Common myeloid progenitor, CD34-positive (primary cell): ENCODE data around the gene TTC34.
"Not testable (repeated sequence)": the region's sequence is repeated elsewhere in the genome, so short reads cannot be mapped to it uniquely, and the experiment has no call there.

Source experiments
- CTCF ChIA-PET: fragments of 350-600 bp; sonication (Branson Sonifier 250); formaldehyde crosslinking; loops from one replicate; lab custom pipeline; 2021; ENCODE audit warnings: antibody characterized with exemption; lab: Charles Lee
- POLR2A ChIA-PET: fragments of 350-600 bp; sonication (Branson Sonifier 250); formaldehyde crosslinking; loops from one replicate; lab custom pipeline; 2021; ENCODE audit warnings: antibody characterized with exemption; lab: Charles Lee
- DNase-seq, 3 donors: peaks; one replicate each; pipeline versions ENCODE4 v3.0.0 to v3.0.0-alpha.2; 2013
- H3K27ac ChIP-seq, 2 experiments: 1 replicate in 1 of 2; 2 replicates in 1 of 2; pipeline ENCODE4 v1.7.0; 2013; ENCODE audit warnings: inconsistent platforms in 2 of 2, low read length in 2 of 2, mild to moderate bottlenecking in 2 of 2, low read depth in 1 of 2, moderate library complexity in 1 of 2; ENCODE audit not compliant: severe bottlenecking in 2 of 2, insufficient read depth in 1 of 2, poor library complexity in 1 of 2
- H3K27me3 ChIP-seq, 5 experiments: replicated peaks in 2 of 5; 1 replicate in 3 of 5; 2 replicates in 2 of 5; pipeline versions ENCODE4 v1.6.1 to v1.7.0; 2013; ENCODE audit warnings: low read length in 4 of 5, mild to moderate bottlenecking in 2 of 5, moderate library complexity in 2 of 5, inconsistent platforms in 1 of 5; ENCODE audit not compliant: insufficient read depth in 5 of 5, control insufficient read depth in 4 of 5
- H3K36me3 ChIP-seq, 4 experiments: 1 replicate in 2 of 4; 2 replicates in 2 of 4; pipeline versions ENCODE4 v1.6.1 to v1.7.0; 2013; ENCODE audit warnings: low read length in 3 of 4, control low read depth in 1 of 4, mild to moderate bottlenecking in 1 of 4; ENCODE audit not compliant: control insufficient read depth in 4 of 4, insufficient read depth in 4 of 4
- H3K4me1 ChIP-seq, 4 experiments: 1 replicate in 3 of 4; 2 replicates in 1 of 4; pipeline versions ENCODE4 v1.6.1 to v1.7.1; 2013; ENCODE audit warnings: low read length in 3 of 4, mild to moderate bottlenecking in 3 of 4, control low read depth in 1 of 4, inconsistent platforms in 1 of 4, moderate library complexity in 1 of 4; ENCODE audit not compliant: control insufficient read depth in 4 of 4, insufficient read depth in 4 of 4; ENCODE audit errors: control extremely low read depth in 1 of 4
- H3K4me3 ChIP-seq, 7 experiments: 1 replicate in 4 of 7; 2 replicates in 3 of 7; pipeline versions ENCODE4 v1.5.1 to v1.7.0; 2013; ENCODE audit warnings: mild to moderate bottlenecking in 7 of 7, low read length in 6 of 7, moderate library complexity in 6 of 7, inconsistent platforms in 2 of 7, low read depth in 2 of 7, control low read depth in 1 of 7; ENCODE audit not compliant: insufficient read depth in 4 of 7, control insufficient read depth in 1 of 7; ENCODE audit errors: extremely low read depth in 1 of 7
- H3K9me3 ChIP-seq, 5 experiments: 1 replicate in 4 of 5; 2 replicates in 1 of 5; pipeline versions ENCODE4 v1.6.1 to v1.7.1; 2013; ENCODE audit warnings: low read length in 4 of 5, mild to moderate bottlenecking in 2 of 5, inconsistent platforms in 1 of 5, low read depth in 1 of 5, moderate library complexity in 1 of 5; ENCODE audit not compliant: control insufficient read depth in 4 of 5, insufficient read depth in 2 of 5; ENCODE audit errors: control extremely low read depth in 1 of 5
- WGBS: methylation state at CpG from one replicate; pipeline ENCODE4 v1.1.5; 2013; ENCODE audit not compliant: insufficient coverage; 5-methylcytosine and 5-hydroxymethylcytosine counted together

TTC34 gene

GRCh38 chr1:2802421-2802961, 998 bp upstream of the TTC34 start:
- ChIA-PET CTCF (interaction anchor here (1.0 to 1.3 kb wide), 3 partner anchors 10 to 16 kb away, joined by 3 read pairs; no protein-coding TSS in a partner anchor), POLR2A (no interaction called here)
- H3K27ac ChIP-seq, result no peak overlapping the region
- peaks cover 0 to 42% (median 2%) of the 10 kb centered on the region in 5 experiments for H3K27me3 ChIP-seq
- WGBS, result 87% methylated on average over 9 of the region's 10 CpGs
- no peak overlapping the region for H3K4me3 ChIP-seq
- peaks cover 0 to 5% (median 2%) of the 10 kb centered on the region in 4 experiments for H3K4me1 ChIP-seq
- DNase-seq, result no peak
- no peaks in the 10 kb centered on the region for H3K36me3 ChIP-seq
- no peaks in the 10 kb centered on the region for H3K9me3 ChIP-seq

- DNase-seq, result no peak
- POLR2A ChIA-PET, result no interaction called here
- no peaks in the 10 kb centered on the region for H3K9me3 ChIP-seq
- H3K36me3 ChIP-seq, result no peaks in the 10 kb centered on the region
- H3K4me1 ChIP-seq, result peaks cover 0 to 5% (median 2%) of the 10 kb centered on the region in 4 experiments
- H3K27ac ChIP-seq, result no peak overlapping the region
- WGBS, result 94% methylated on average over 5 of the region's 11 CpGs
- CTCF ChIA-PET, result interaction anchor here (1.4 to 1.9 kb wide), 3 partner anchors 9 to 20 kb away, joined by 3 to 7 read pairs (median 4); no protein-coding TSS in a partner anchor
- H3K4me3 ChIP-seq, result no peak overlapping the region
- peaks cover 0 to 42% (median 0%) of the 10 kb centered on the region in 5 experiments for H3K27me3 ChIP-seq
Measured at GRCh38 chr1:2801046-2801445, 447 bp downstream of the TTC34 start.

DNA sequence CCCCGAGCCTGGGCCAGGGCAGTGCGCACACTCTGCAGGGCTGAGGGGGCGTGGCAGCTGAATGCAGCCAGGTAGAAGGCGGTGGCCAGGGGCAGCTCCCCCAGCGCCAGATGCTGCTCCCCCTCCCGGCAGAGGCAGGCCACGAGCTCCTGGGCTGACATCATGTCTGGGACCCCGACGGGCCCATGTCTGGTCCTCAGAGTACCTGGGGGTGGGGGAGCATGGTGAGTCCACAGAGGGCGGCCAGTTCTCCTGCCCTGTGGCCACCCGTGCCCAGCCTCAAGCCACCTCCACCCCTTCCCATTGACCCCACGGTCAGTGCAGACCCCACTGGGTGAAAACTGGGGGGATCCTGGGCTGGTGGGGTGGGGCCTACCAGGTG, 838 bp downstream of the TTC34 start:
- Histone ChIP-seq H3K4me3 (no peak overlapping the region), H3K9me3 (peaks cover 0 to under 1% (median 0%) of the 10 kb centered on the region in 5 experiments), H3K4me1 (peaks cover 0 to 5% (median 2%) of the 10 kb centered on the region in 4 experiments), H3K27me3 (peaks cover 0 to 41% (median 0%) of the 10 kb centered on the region in 5 experiments), H3K36me3 (no peaks in the 10 kb centered on the region), H3K27ac (no peak overlapping the region)
- CTCF ChIA-PET, result interaction anchor here (1.2 to 1.9 kb wide), 4 partner anchors 8 to 20 kb away, joined by 3 to 7 read pairs (median 4); no protein-coding TSS in a partner anchor
- POLR2A ChIA-PET, result no interaction called here
- 83% methylated on average over 9 of the region's 12 CpGs for WGBS
- DNase-seq, result no peak

DNA sequence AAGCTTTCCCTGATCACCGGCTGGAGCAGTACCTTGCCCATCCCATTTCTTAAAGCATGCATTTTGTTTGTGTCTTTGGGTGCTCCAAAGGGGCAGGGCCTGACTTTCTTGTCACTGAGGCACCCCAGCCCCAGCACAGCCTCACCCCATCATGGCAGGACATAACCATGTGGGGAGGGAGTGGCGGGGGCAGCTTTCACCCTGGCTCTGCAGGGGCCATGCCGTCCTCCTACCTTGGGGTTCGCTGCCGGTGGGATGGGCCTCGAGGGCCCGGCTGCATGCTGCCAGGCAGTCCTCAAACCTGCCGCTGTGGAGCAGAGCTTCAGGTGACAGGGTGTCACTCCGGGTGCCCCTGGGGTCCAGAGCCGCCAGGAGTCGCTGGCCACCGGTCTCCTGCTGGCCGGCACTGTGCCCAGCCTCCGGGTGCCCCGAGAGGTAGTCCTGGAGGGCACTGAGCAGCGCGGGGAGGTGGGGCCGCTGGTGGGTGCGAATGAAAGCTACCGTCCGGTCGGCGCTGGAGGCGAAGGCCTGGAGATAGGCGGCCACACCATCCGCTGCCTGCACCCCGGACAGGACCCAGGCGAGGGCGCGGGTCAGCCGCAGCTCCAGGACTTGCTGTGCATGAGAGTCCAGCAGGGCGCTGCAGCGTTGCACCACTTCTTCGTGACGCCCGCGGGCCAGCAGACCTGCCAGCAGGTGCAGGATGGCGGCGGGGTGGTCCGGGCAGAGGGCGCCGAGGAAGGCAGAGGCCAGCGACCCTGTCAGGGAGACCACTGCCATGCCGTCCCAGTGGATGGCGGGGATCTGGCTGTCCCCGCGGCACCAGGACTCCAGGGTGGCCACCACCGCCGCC, 1.5 kb downstream of the TTC34 start:
- H3K27ac ChIP-seq, result no peak overlapping the region
- no peak overlapping the region for H3K4me3 ChIP-seq
- peaks cover 0 to 47% (median 4%) of the 10 kb centered on the region in 5 experiments for H3K27me3 ChIP-seq
- no peaks in the 10 kb centered on the region for H3K36me3 ChIP-seq
- 96% methylated on average over 39 of the region's 49 CpGs for WGBS
- ChIA-PET POLR2A (no interaction called here), CTCF (interaction anchor here (1.2 to 1.9 kb wide), 4 partner anchors 8 to 19 kb away, joined by 3 to 7 read pairs (median 4); no protein-coding TSS in a partner anchor)
- peaks cover 0 to 5% (median 2%) of the 10 kb centered on the region in 4 experiments for H3K4me1 ChIP-seq
- DNase-seq, result no peak
- H3K9me3 ChIP-seq, result peaks cover 0 to 6% (median 0%) of the 10 kb centered on the region in 5 experiments

DNA sequence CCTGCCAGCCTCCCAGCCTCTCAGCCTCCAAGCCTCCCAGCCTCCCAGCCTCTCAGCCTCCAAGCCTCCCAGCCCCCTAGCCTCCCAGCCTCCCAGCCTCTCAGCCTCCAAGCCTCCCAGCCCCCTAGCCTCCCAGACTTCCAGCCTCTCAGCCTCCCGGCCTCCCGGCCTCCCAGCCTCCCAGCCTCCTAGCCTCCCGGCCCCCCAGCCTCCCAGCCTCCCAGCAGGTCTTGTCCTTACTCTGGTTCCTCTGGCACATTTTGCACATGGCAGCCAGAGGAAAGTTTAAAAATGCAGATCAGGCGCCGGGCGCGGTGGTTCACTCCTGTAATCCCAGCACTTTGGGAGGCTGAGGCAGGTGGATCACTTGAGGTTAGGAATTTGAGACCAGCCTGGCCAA, 2.5 kb downstream of the TTC34 start:
- POLR2A ChIA-PET, H3K4me1 ChIP-seq, H3K9me3 ChIP-seq, DNase-seq, H3K27ac ChIP-seq, H3K4me3 ChIP-seq, H3K36me3 ChIP-seq: not testable (repeated sequence)
- H3K27me3 ChIP-seq, result peaks cover 0 to 43% (median 4%) of the 10 kb centered on the region in 5 experiments
- WGBS, result 93% methylated on average over 5 of the region's 7 CpGs
- CTCF ChIA-PET, result interaction anchor here (1.9 kb wide), 1 partner anchor 12 kb away, joined by 7 read pairs; no protein-coding TSS in a partner anchor

DNA sequence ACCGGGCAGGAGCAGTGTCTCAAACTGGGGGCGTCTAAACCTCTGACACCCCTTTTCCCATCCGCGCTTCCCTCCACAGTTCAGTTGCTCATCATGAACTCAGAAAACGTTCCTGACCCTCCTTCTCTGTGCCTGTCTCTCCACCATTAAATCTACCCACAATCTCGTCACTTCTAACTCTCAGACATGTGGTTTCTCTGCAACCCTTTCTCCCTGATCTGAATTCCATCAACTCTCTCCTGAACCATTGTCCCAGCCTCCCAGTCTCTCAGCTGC, 3.8 kb downstream of the TTC34 start:
- Histone ChIP-seq H3K9me3 (peaks cover 0 to 17% (median 12%) of the 10 kb centered on the region in 5 experiments), H3K4me1 (peaks cover 0 to 5% (median 2%) of the 10 kb centered on the region in 4 experiments), H3K27me3 (peaks cover 0 to 50% (median 4%) of the 10 kb centered on the region in 5 experiments), H3K4me3 (no peak overlapping the region), H3K27ac (no peak overlapping the region), H3K36me3 (no peaks in the 10 kb centered on the region)
- WGBS, result 79% methylated on average over 5 of the region's 6 CpGs
- ChIA-PET CTCF (interaction anchor here (1.6 kb wide), 1 partner anchor 18 kb away, joined by 3 read pairs; no protein-coding TSS in a partner anchor), POLR2A (no interaction called here)
- no peak for DNase-seq
